H9 (cell line): ENCODE measurements around the gene DNALI1. TPM values are rescaled to one million over a fixed set of nuclear protein-coding genes. Genes with fewer than 3 reads are reported as not detected.

Experiments
- DNase-seq: peaks from one replicate; pipeline ENCODE4 v3.0.0-alpha.2; 2017
- H2AFZ ChIP-seq: one replicate; pipeline ENCODE4 v1.6.1; 2013; ENCODE audit warnings: mild to moderate bottlenecking, low read length, control low read depth, moderate library complexity
- H2AK5ac ChIP-seq: 2 replicates; pipeline ENCODE4 v1.6.1; 2013; ENCODE audit warnings: low read length, control low read depth, mixed read lengths; ENCODE audit not compliant: insufficient read length
- H2BK120ac ChIP-seq: one replicate; pipeline ENCODE4 v1.6.1; 2013; ENCODE audit warnings: low read depth, mild to moderate bottlenecking, low read length, control low read depth, inconsistent platforms; ENCODE audit not compliant: poor library complexity, severe bottlenecking
- H2BK12ac ChIP-seq: 2 replicates; pipeline ENCODE4 v1.6.1; 2013; ENCODE audit warnings: low read length, control low read depth, mixed read lengths, low read depth; ENCODE audit not compliant: insufficient read length
- H2BK15ac ChIP-seq: 2 replicates; pipeline ENCODE4 v1.6.1; 2013; ENCODE audit warnings: low read depth, low read length, control low read depth
- H2BK20ac ChIP-seq: one replicate; pipeline ENCODE4 v1.6.1; 2013; ENCODE audit warnings: low read depth, mild to moderate bottlenecking, low read length, control low read depth, inconsistent platforms; ENCODE audit not compliant: poor library complexity, severe bottlenecking
- H2BK5ac ChIP-seq: 2 replicates; pipeline ENCODE4 v1.6.1; 2013; ENCODE audit warnings: low read length, control low read depth, mixed read lengths; ENCODE audit not compliant: insufficient read length
- H3K14ac ChIP-seq: 2 replicates; pipeline ENCODE4 v1.6.1; 2013; ENCODE audit warnings: low read length, control low read depth; ENCODE audit not compliant: insufficient read depth
- H3K18ac ChIP-seq: 2 replicates; pipeline ENCODE4 v1.6.1; 2013; ENCODE audit warnings: low read depth, mild to moderate bottlenecking, mixed read lengths, low read length, control low read depth; ENCODE audit not compliant: insufficient read length
- H3K23ac ChIP-seq: 2 replicates; pipeline ENCODE4 v1.6.1; 2013; ENCODE audit warnings: low read length, control low read depth, mixed read lengths, low read depth; ENCODE audit not compliant: insufficient read length
- H3K23me2 ChIP-seq: 2 replicates; pipeline ENCODE4 v1.6.1; 2013; ENCODE audit warnings: low read depth, mild to moderate bottlenecking, mixed read lengths, low read length, control low read depth; ENCODE audit not compliant: insufficient read length, poor library complexity, severe bottlenecking
- H3K27ac ChIP-seq: 2 replicates; pipeline ENCODE4 v1.5.1; 2013; ENCODE audit warnings: low read length, control low read depth, mixed read lengths, low read depth; ENCODE audit not compliant: insufficient read length
- H3K27me3 ChIP-seq: 2 replicates; pipeline ENCODE4 v1.6.1; 2013; ENCODE audit warnings: low read length, control low read depth, inconsistent platforms; ENCODE audit not compliant: insufficient read depth
- H3K4ac ChIP-seq: 2 replicates; pipeline ENCODE4 v1.6.1; 2013; ENCODE audit warnings: low read depth, mild to moderate bottlenecking, control low read depth, inconsistent platforms, low read length, moderate library complexity
- H3K4me1 ChIP-seq: 2 replicates; pipeline ENCODE4 v1.6.1; 2013; ENCODE audit warnings: low read length, control low read depth, inconsistent platforms; ENCODE audit not compliant: insufficient read depth
- H3K4me2 ChIP-seq: 2 replicates; pipeline ENCODE4 v1.6.1; 2013; ENCODE audit warnings: low read length, control low read depth, mixed read lengths; ENCODE audit not compliant: insufficient read length, insufficient read depth
- H3K56ac ChIP-seq: 2 replicates; pipeline ENCODE4 v1.6.1; 2013; ENCODE audit warnings: low read depth, mild to moderate bottlenecking, mixed read lengths, low read length, control low read depth; ENCODE audit not compliant: insufficient read length
- H3K79me1 ChIP-seq: 2 replicates; pipeline ENCODE4 v1.6.1; 2013; ENCODE audit warnings: low read depth, mild to moderate bottlenecking, moderate library complexity, low read length, control low read depth, inconsistent platforms; ENCODE audit not compliant: insufficient read depth, poor library complexity, severe bottlenecking
- H3K79me2 ChIP-seq: 2 replicates; pipeline ENCODE4 v1.6.1; 2013; ENCODE audit warnings: low read length, control low read depth, inconsistent platforms; ENCODE audit not compliant: insufficient read depth
- H3K9ac ChIP-seq: 2 replicates; pipeline ENCODE4 v1.6.1; 2013; ENCODE audit warnings: low read length, control low read depth, mixed read lengths; ENCODE audit not compliant: insufficient read length; ENCODE audit errors: extremely low read depth
- H3K9me3 ChIP-seq: one replicate; pipeline ENCODE4 v1.6.1; 2013; ENCODE audit warnings: low read depth, low read length, inconsistent platforms; ENCODE audit not compliant: control insufficient read depth
- H3T11ph ChIP-seq: one replicate; pipeline ENCODE4 v1.6.1; 2013; ENCODE audit warnings: mild to moderate bottlenecking, low read length, control low read depth, inconsistent platforms
- H4K20me1 ChIP-seq: one replicate; pipeline ENCODE4 v1.6.1; 2013; ENCODE audit not compliant: control insufficient read depth, insufficient read length, insufficient read depth
- H4K5ac ChIP-seq: 2 replicates; pipeline ENCODE4 v1.6.1; 2013; ENCODE audit warnings: low read depth, mild to moderate bottlenecking, mixed read lengths, low read length, control low read depth; ENCODE audit not compliant: insufficient read length
- H4K8ac ChIP-seq: replicated peaks from 2 replicates; pipeline ENCODE4 v1.6.1; 2013; ENCODE audit warnings: low read length, control low read depth, mixed read lengths, low read depth; ENCODE audit not compliant: insufficient read length
- H4K91ac ChIP-seq: 2 replicates; pipeline ENCODE4 v1.6.1; 2013; ENCODE audit warnings: low read depth, mild to moderate bottlenecking, moderate library complexity, mixed read lengths, low read length, control low read depth; ENCODE audit not compliant: insufficient read length
- H3K27ac Mint-ChIP-seq, 3 experiments: 2 replicates in 2 of 3; 3 replicates in 1 of 3; pipeline ENCODE4 v1.8.0; 2020 to 2021; ENCODE audit warnings: mixed read lengths in 3 of 3, mild to moderate bottlenecking in 1 of 3, moderate library complexity in 1 of 3
- H3K27me3 Mint-ChIP-seq: 2 replicates; pipeline ENCODE4 v1.8.0; 2021; ENCODE audit warnings: low read depth, mild to moderate bottlenecking, moderate library complexity, mixed read lengths
- H3K36me3 Mint-ChIP-seq, 3 experiments: 2 replicates in 2 of 3; 3 replicates in 1 of 3; pipeline ENCODE4 v1.8.0; 2020 to 2021; ENCODE audit warnings: low read depth in 3 of 3, mixed read lengths in 3 of 3; ENCODE audit not compliant: insufficient read depth in 1 of 3
- H3K4me1 Mint-ChIP-seq, 2 experiments: 2 replicates each; pipeline ENCODE4 v1.8.0; 2020; ENCODE audit warnings: mixed read lengths in 2 of 2
- H3K4me3 Mint-ChIP-seq, 2 experiments: 2 replicates in 1 of 2; 3 replicates in 1 of 2; pipeline ENCODE4 v1.8.0; 2020 to 2021; ENCODE audit warnings: mild to moderate bottlenecking in 2 of 2, mixed read lengths in 2 of 2, moderate library complexity in 1 of 2
- H3K9me3 Mint-ChIP-seq, 2 experiments: 2 replicates in 1 of 2; 3 replicates in 1 of 2; pipeline ENCODE4 v1.8.0; 2020; ENCODE audit warnings: mild to moderate bottlenecking in 2 of 2, mixed read lengths in 2 of 2, moderate library complexity in 1 of 2
- total RNA-seq: library from RNA; stranded (reverse); gene quantifications from 2 replicates; pipeline ENCODE4 v1.2.1, GENCODE V29; 2021
- TF ChIP-seq, protein P1 (sequence below): fragments of 200-600 bp; sonication (generic); conservative IDR thresholded peaks from 3 replicates; pipeline ENCODE4 v1.8.0; 2021; ENCODE audit warnings: antibody characterized with exemption, mild to moderate bottlenecking

Gene DNALI1
- total RNA-seq, 1 experiment from 2014 or later: 18.0 TPM

DNA sequence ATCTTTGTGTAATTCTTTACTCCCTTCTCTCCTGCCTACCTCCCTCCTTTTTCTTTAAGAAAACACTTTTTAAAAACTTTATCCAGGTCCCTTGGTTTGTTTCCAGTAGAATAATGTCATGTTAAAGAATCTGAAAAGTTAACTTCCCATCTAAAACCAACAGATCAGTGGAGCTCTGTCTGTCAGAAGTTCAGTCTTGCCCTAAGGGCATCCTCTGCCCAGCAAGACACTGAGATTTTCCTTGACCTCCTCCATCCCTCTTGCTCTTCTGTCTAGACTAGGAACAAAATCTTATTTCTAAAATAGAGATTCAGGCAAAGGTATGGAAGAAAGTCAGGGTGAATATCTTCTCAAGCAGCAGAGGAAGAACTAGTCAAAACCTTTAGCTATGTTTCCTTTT lies 44.7 kb downstream of the DNALI1 start:
- no peak overlapping the region for H3K23ac ChIP-seq
- no peak overlapping the region for H2BK5ac ChIP-seq
- H3K36me3 Mint-ChIP-seq: no peaks in the 10 kb centered on the region
- H3K79me1 ChIP-seq: no peaks in the 10 kb centered on the region
- 0 out of 4 replicates have a peak, but pooled peaks cover under 1% of the 10 kb centered on the region in 2 experiments for H3K4me1 Mint-ChIP-seq
- no peak overlapping the region for H4K91ac ChIP-seq
- H2BK120ac ChIP-seq: no peak overlapping the region
- H3K14ac ChIP-seq: no peak overlapping the region
- H3K27me3 Mint-ChIP-seq: peaks cover 28% of the 10 kb centered on the region
- H2AK5ac ChIP-seq: no peak overlapping the region
- H3K27ac Mint-ChIP-seq: no peak overlapping the region
- no peaks in the 10 kb centered on the region for H4K20me1 ChIP-seq
- H2BK20ac ChIP-seq: no peak overlapping the region
- no peak overlapping the region for H3K4ac ChIP-seq
- H3K4me2 ChIP-seq: no peak overlapping the region
- H3K27ac ChIP-seq: no peak overlapping the region
- no peaks in the 10 kb centered on the region for H3K79me2 ChIP-seq
- H3K4me1 ChIP-seq: no peaks in the 10 kb centered on the region
- H2BK15ac ChIP-seq: no peak overlapping the region
- no peaks in the 10 kb centered on the region for H3K9me3 ChIP-seq
- no peaks in the 10 kb centered on the region for H3K9me3 Mint-ChIP-seq
- no peak overlapping the region for H4K5ac ChIP-seq
- H2AFZ ChIP-seq: no peak overlapping the region
- no peak overlapping the region for H3K56ac ChIP-seq
- no peak overlapping the region for H4K8ac ChIP-seq
- no peaks in the 10 kb centered on the region for H3K27me3 ChIP-seq
- no peaks in the 10 kb centered on the region for H3K23me2 ChIP-seq
- no peak overlapping the region for H3K18ac ChIP-seq
- no peak overlapping the region for H2BK12ac ChIP-seq
- H3T11ph ChIP-seq: no peak overlapping the region
- no peak for DNase-seq
- TF ChIP-seq, protein P1, sequence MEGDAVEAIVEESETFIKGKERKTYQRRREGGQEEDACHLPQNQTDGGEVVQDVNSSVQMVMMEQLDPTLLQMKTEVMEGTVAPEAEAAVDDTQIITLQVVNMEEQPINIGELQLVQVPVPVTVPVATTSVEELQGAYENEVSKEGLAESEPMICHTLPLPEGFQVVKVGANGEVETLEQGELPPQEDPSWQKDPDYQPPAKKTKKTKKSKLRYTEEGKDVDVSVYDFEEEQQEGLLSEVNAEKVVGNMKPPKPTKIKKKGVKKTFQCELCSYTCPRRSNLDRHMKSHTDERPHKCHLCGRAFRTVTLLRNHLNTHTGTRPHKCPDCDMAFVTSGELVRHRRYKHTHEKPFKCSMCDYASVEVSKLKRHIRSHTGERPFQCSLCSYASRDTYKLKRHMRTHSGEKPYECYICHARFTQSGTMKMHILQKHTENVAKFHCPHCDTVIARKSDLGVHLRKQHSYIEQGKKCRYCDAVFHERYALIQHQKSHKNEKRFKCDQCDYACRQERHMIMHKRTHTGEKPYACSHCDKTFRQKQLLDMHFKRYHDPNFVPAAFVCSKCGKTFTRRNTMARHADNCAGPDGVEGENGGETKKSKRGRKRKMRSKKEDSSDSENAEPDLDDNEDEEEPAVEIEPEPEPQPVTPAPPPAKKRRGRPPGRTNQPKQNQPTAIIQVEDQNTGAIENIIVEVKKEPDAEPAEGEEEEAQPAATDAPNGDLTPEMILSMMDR: no peak
- no peak overlapping the region for H3K4me3 Mint-ChIP-seq
- no peak overlapping the region for H3K9ac ChIP-seq
